ENCODE results near the gene SYMPK.

SYMPK gene

DNA sequence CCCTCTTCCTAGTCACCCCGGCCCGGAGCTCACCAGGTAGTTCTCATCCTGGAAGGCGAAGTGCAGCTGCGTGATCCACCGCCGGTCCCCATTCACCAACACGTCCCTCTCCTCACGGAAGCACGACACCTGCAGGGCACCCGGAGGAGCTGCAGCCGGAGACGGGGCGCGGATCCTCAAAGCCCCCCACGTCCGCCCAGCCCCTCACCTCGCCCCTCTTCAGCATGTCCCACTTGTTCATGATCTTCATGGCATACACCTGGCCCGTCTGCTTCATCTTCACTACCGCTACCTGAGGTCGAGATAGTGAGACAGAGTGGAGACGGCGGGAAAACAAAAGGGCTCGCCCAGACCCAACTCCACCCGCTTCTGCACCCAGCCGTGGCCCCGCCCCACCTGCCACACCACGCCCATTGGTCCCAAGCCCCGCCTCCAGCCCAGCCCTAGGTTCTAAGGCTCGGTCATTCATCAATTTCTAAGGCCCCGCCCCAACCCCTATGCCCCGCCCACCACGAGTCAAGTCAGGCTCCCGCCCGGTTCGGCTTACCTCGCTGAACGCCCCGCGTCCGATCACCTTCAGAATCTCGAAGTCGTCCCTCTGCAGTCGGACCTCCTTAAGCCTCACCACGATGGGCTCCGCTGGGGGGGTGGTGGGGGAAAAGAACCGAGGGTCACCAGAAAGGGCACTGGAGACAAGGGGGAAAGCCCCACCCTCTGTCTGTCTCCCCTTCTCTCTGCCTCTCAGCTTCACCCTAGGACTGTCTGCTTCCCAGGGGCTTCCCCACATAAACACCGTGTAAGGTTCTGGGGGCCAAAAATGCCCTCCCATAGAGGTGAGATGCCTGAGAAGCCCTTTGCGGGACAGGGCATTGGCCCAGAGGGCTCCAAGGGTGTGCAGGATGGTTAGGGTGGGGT lies 83.5 kb downstream of the SYMPK start:
- Histone ChIP-seq H2AFZ (ENCODE audit: low read length) (no peak overlapping the region), H3K4me3 (ENCODE audit: low read length in 2 of 2) (peak overlapping the region in 1 of 2 donors; percentile 82), H4K91ac (ENCODE audit: low read depth, low read length, poor library complexity) (no peak overlapping the region), H3K4me2 (ENCODE audit: insufficient read depth, low read length, poor library complexity, severe bottlenecking) (peak overlapping the region; percentile 86), H2BK12ac (ENCODE audit: low read length) (no peak overlapping the region), H3K9me3 (replicated peaks in 1 of 2; ENCODE audit: control insufficient read depth in 2 of 2, insufficient read depth in 1 of 2, low read depth in 1 of 2, low read length in 2 of 2) (no peaks in the 10 kb centered on the region), H3K4ac (ENCODE audit: low read length) (peak overlapping the region; percentile 79), H3K79me1 (ENCODE audit: low read depth, low read length) (peaks cover 2% of the 10 kb centered on the region), H2BK5ac (ENCODE audit: low read length) (peak overlapping the region; percentile 2), H4K8ac (ENCODE audit: low read depth, low read length) (peak overlapping the region; percentile 78), H3K23ac (ENCODE audit: low read depth, low read length, poor library complexity) (peak overlapping the region; percentile 19), H3K27me3 (ENCODE audit: control insufficient read depth in 3 of 3, insufficient read depth in 3 of 3, low read depth in 1 of 3, low read length in 3 of 3) (peaks cover 0 to 6% (median 0%) of the 10 kb centered on the region in 3 experiments), H3K36me3 (replicated peaks in 1 of 2; ENCODE audit: control insufficient read depth in 2 of 2, insufficient read depth in 2 of 2, low read length in 2 of 2) (peaks cover 20 to 57% of the 10 kb centered on the region in 2 donors), H2BK15ac (ENCODE audit: low read length) (peak overlapping the region; percentile 68), H3K4me1 (ENCODE audit: control insufficient read depth in 2 of 2, insufficient read depth in 1 of 2, low read depth in 1 of 2, low read length in 2 of 2) (peaks cover 19 to 24% of the 10 kb centered on the region in 2 donors), H3K18ac (ENCODE audit: low read length) (peak overlapping the region; percentile 55), H3K14ac (ENCODE audit: low read length) (no peak overlapping the region), H3K9ac (ENCODE audit: low read depth, low read length, poor library complexity) (peak overlapping the region; percentile 65), H2AK5ac (ENCODE audit: low read depth, low read length) (peak overlapping the region; percentile 79), H3K27ac (replicated peaks; ENCODE audit: low read length) (no peak overlapping the region), H2BK120ac (ENCODE audit: low read depth, low read length) (no peak overlapping the region)
- no CpG with 5 or more reads among the region's 48 CpGs for WGBS, 2 donors (ENCODE audit: extremely low coverage in 2 of 2, insufficient read length in 2 of 2, insufficient replicate concordance in 1 of 2)
- DNase-seq (ENCODE audit: low spot score) = peak; percentile 95

- DNase-seq (ENCODE audit: low spot score) = no peak
- no peak overlapping the region for H3K4ac ChIP-seq (ENCODE audit: low read length)
- H2BK5ac ChIP-seq (ENCODE audit: low read length) = peak overlapping the region; percentile 60
- H3K27me3 ChIP-seq (ENCODE audit: control insufficient read depth in 3 of 3, insufficient read depth in 3 of 3, low read depth in 1 of 3, low read length in 3 of 3) = peaks cover 0 to 6% (median 0%) of the 10 kb centered on the region in 3 experiments
- H3K4me3 ChIP-seq (ENCODE audit: low read length in 2 of 2) = no peak overlapping the region
- peak overlapping the region; percentile 78 for H2AK5ac ChIP-seq (ENCODE audit: low read depth, low read length)
- peak overlapping the region; percentile 24 for H4K91ac ChIP-seq (ENCODE audit: low read depth, low read length, poor library complexity)
- no peak overlapping the region for H3K4me2 ChIP-seq (ENCODE audit: insufficient read depth, low read length, poor library complexity, severe bottlenecking)
- H3K23ac ChIP-seq (ENCODE audit: low read depth, low read length, poor library complexity) = peak overlapping the region; percentile 96
- peaks cover 8 to 23% of the 10 kb centered on the region in 2 donors for H3K4me1 ChIP-seq (ENCODE audit: control insufficient read depth in 2 of 2, insufficient read depth in 1 of 2, low read depth in 1 of 2, low read length in 2 of 2)
- peak overlapping the region; percentile 60 for H3K9ac ChIP-seq (ENCODE audit: low read depth, low read length, poor library complexity)
- H4K8ac ChIP-seq (ENCODE audit: low read depth, low read length) = no peak overlapping the region
- H2BK12ac ChIP-seq (ENCODE audit: low read length) = no peak overlapping the region
- H3K14ac ChIP-seq (ENCODE audit: low read length) = no peak overlapping the region
- H3K9me3 ChIP-seq (replicated peaks in 1 of 2; ENCODE audit: control insufficient read depth in 2 of 2, insufficient read depth in 1 of 2, low read depth in 1 of 2, low read length in 2 of 2) = no peaks in the 10 kb centered on the region
- H2BK15ac ChIP-seq (ENCODE audit: low read length) = no peak overlapping the region
- peak overlapping the region; percentile 76 for H3K18ac ChIP-seq (ENCODE audit: low read length)
- no peak overlapping the region for H2AFZ ChIP-seq (ENCODE audit: low read length)
- H3K36me3 ChIP-seq (replicated peaks in 1 of 2; ENCODE audit: control insufficient read depth in 2 of 2, insufficient read depth in 2 of 2, low read length in 2 of 2) = peaks cover 23 to 54% of the 10 kb centered on the region in 2 donors
- no CpG with 5 or more reads among the region's 28 CpGs for WGBS, 2 donors (ENCODE audit: extremely low coverage in 2 of 2, insufficient read length in 2 of 2, insufficient replicate concordance in 1 of 2)
- no peak overlapping the region for H3K27ac ChIP-seq (replicated peaks; ENCODE audit: low read length)
- H2BK120ac ChIP-seq (ENCODE audit: low read depth, low read length) = no peak overlapping the region
- no peaks in the 10 kb centered on the region for H3K79me1 ChIP-seq (ENCODE audit: low read depth, low read length)
These were observed 84.8 kb downstream of the SYMPK start for GRCh38 chr19:45778010-45778661.

DNA sequence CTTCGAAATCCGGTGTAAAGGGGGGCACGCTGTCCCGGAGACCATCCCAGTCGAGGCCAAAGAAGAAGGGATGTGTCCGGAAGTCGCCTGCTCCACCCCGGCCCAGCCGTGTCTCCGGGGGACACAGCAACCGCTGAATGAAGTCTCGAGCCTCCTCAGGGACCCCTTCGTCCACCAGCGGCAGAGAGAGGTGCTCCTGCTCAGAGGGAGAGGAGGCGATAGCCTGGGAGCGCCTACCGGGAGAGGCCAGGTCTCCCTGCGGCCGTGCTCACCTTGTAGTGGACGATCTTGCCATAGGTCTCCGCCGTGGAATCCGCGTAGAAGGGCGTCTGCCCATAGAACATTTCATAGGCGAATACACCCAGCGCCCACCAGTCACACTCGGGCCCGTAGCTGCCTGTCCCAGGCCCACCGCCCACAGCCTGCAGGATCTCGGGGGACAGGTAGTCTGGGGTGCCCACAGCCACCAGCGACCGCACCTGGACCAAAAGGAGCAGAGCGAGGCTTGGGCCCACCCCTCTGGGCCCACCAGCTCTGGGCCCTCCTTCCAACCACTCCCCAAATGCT lies 85.5 kb downstream of the SYMPK start:
- Histone ChIP-seq H3K4me3 (ENCODE audit: low read length in 2 of 2) (no peak overlapping the region), H3K27ac (replicated peaks; ENCODE audit: low read length) (no peak overlapping the region), H3K14ac (ENCODE audit: low read length) (no peak overlapping the region), H3K18ac (ENCODE audit: low read length) (no peak overlapping the region), H3K23ac (ENCODE audit: low read depth, low read length, poor library complexity) (peak overlapping the region; percentile 96), H2AFZ (ENCODE audit: low read length) (no peak overlapping the region), H2BK120ac (ENCODE audit: low read depth, low read length) (no peak overlapping the region), H4K91ac (ENCODE audit: low read depth, low read length, poor library complexity) (peak overlapping the region; percentile 24), H3K27me3 (ENCODE audit: control insufficient read depth in 3 of 3, insufficient read depth in 3 of 3, low read depth in 1 of 3, low read length in 3 of 3) (peaks cover 0 to 6% (median 0%) of the 10 kb centered on the region in 3 experiments), H3K79me1 (ENCODE audit: low read depth, low read length) (no peaks in the 10 kb centered on the region), H2BK5ac (ENCODE audit: low read length) (peak overlapping the region; percentile 60), H3K9me3 (replicated peaks in 1 of 2; ENCODE audit: control insufficient read depth in 2 of 2, insufficient read depth in 1 of 2, low read depth in 1 of 2, low read length in 2 of 2) (no peaks in the 10 kb centered on the region), H3K4me2 (ENCODE audit: insufficient read depth, low read length, poor library complexity, severe bottlenecking) (no peak overlapping the region), H3K4me1 (ENCODE audit: control insufficient read depth in 2 of 2, insufficient read depth in 1 of 2, low read depth in 1 of 2, low read length in 2 of 2) (peaks cover 6 to 19% of the 10 kb centered on the region in 2 donors), H3K4ac (ENCODE audit: low read length) (peak overlapping the region; percentile 48), H2AK5ac (ENCODE audit: low read depth, low read length) (no peak overlapping the region), H3K9ac (ENCODE audit: low read depth, low read length, poor library complexity) (peak overlapping the region; percentile 3), H2BK12ac (ENCODE audit: low read length) (no peak overlapping the region), H4K8ac (ENCODE audit: low read depth, low read length) (peak overlapping the region; percentile 32), H2BK15ac (ENCODE audit: low read length) (no peak overlapping the region), H3K36me3 (replicated peaks in 1 of 2; ENCODE audit: control insufficient read depth in 2 of 2, insufficient read depth in 2 of 2, low read length in 2 of 2) (peaks cover 28 to 59% of the 10 kb centered on the region in 2 donors)
- no CpG with 5 or more reads among the region's 34 CpGs for WGBS, 2 donors (ENCODE audit: extremely low coverage in 2 of 2, insufficient read length in 2 of 2, insufficient replicate concordance in 1 of 2)
- DNase-seq (ENCODE audit: low spot score) = no peak
